GM12875 (cell line): Measurements from ENCODE around the gene UNG.

Source experiments
- H3K4me3 ChIP-seq: one replicate; pipeline ENCODE4 v1.5.1; 2011; ENCODE audit warnings: low read depth, low read length, control low read depth
- CTCF ChIP-seq: IDR thresholded peaks from 2 replicates; pipeline ENCODE4 v1.5.1; 2011; ENCODE audit warnings: low read depth, mild to moderate bottlenecking, control low read depth, inconsistent platforms, low read length, moderate library complexity, borderline replicate concordance; ENCODE audit not compliant: insufficient read depth

The UNG gene

GRCh38 chr12:109089683-109090082 lies 7.7 kb upstream of the UNG start:
- no peak overlapping the region for H3K4me3 ChIP-seq
- no peak for TF ChIP-seq CTCF

DNA sequence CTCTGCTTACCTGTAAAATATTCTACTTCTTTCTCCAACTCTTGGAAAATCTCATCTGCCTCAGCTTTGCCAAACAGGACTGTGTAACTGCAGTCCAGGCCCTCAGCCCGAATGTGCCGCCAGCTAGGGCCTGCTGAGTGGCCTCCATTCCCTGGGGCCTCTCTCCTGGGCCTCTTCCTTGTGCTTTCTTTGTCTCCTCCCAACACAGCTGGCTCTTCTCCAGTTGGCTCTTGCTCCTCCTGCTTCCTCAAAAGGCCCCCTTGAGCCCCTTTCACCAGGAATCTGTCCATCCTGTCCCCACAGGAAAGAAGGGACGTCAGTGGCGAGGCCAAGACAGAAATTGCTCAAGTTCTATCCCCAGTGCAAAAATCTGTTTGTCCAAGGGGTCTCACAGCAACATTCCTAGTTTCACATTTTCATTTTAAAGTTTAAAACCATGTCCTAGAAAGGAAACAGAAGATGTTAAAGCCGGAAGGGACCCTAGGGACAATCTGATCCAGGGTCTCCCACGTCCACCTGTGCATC lies 4.8 kb upstream of the UNG start:
- TF ChIP-seq CTCF = no peak
- peak overlapping the region; percentile 55 for H3K4me3 ChIP-seq

- peak within 1 kb of the TSS; percentile 55 for H3K4me3 ChIP-seq
- TF ChIP-seq CTCF = peak; percentile 97
Observed at GRCh38 chr12:109093022-109093918, 4.1 kb upstream of the UNG start, which contains the start of gene ALKBH2. Gene ALKBH2, minus strand, starts transcription at chr12:109093472. Its CDS starts 686 bp downstream, at chr12:109092786.

DNA sequence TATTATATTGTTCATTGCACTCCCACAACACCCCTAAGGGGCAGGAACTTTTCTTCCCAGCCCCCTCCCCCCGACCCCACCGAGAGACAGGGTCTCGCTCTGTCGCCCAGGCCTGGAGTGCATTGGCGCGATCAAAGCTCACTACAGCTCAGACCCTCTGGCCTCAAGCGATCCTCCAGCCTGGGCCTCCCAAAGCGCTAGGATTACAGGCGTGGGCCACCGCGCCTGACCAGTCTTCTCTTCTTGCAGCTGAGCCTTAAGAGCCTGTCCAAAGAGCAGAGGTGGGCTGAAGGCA lies 310 bp upstream of the UNG start:
- peak overlapping the region; percentile 70 for H3K4me3 ChIP-seq
- no peak for TF ChIP-seq CTCF

- peak overlapping the region; percentile 81 for H3K4me3 ChIP-seq
- no peak for TF ChIP-seq CTCF
Observed at GRCh38 chr12:109098183-109098604, 797 bp downstream of the UNG start.

DNA sequence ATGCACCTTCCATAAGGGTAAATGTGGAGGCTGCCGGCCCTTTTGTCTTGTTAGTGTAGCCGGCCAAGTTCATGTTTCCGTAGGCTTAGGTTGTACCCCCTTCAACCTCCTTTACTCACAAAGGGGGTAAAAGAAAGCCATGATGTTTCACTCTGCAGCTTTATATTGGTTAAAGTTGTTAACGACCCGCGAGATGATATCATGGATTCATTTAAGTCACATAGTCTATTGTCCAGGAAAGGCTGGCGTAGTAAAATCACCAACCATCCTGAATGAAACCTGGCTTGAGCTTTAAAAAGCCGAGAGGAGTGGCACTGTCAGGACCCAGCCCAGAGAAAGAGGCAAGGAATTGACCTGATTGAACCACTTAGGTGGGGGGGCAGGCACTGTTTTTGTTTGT lies 1.3 kb downstream of the UNG start:
- TF ChIP-seq CTCF = no peak
- peak overlapping the region; percentile 81 for H3K4me3 ChIP-seq

DNA sequence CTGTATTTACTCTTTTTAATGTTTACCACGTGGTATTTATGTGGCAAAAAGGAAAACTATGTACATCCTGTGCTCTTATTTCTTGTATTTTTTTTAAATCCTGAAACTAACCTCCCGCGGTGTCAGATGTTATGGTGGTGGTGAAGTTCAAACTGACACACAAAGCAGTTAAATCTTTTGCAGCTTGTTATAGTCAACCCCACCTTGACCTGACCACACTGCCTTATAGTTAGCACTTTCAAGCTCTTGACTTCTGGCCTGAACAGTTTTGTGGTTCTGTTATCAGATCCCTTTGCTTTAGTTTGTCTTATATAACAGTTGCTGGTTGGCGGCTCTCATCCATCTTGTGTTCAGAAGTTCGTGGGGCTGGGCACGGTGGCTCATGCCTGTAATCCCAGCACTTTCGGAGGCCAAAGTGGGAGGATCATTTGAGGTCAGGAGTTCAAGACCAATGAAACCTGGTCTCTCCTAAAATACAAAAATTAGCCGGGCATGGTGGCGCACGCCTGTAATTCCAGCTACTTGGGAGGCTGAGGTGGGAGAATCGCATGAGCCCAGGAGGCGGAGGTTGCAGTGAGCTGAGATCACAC lies 2.1 kb downstream of the UNG start:
- no peak for TF ChIP-seq CTCF
- no peak overlapping the region for H3K4me3 ChIP-seq
